GOT3 (cell line): ENCODE measurements around the gene LRRC61.
"Not testable (repeated sequence)": the region's sequence is repeated elsewhere in the genome, so short reads cannot be mapped to it uniquely, and the experiment has no call there.

Experiments used
- DNase-seq: peaks from one replicate; lab custom pipeline; 2025; ENCODE audit warnings: mixed read lengths; lab: John Stamatoyannopoulos, UW

The LRRC61 gene

GRCh38 chr7:150307904-150308303 lies 15.3 kb upstream of the LRRC61 start:
- DNase-seq, result no peak

- no peak for DNase-seq
Observed at GRCh38 chr7:150308575-150308974, 14.6 kb upstream of the LRRC61 start.

- DNase-seq, result no peak
Observed at GRCh38 chr7:150311146-150311545, 12.0 kb upstream of the LRRC61 start.

GRCh38 chr7:150311711-150312110 lies 11.4 kb upstream of the LRRC61 start:
- DNase-seq, result no peak

GRCh38 chr7:150312649-150313366 lies 10.3 kb upstream of the LRRC61 start:
- not testable (repeated sequence) for DNase-seq

GRCh38 chr7:150313367-150313809 lies 9.8 kb upstream of the LRRC61 start:
- DNase-seq, result no peak

GRCh38 chr7:150313870-150314269 lies 9.3 kb upstream of the LRRC61 start:
- no peak for DNase-seq

- no peak for DNase-seq
Observed at GRCh38 chr7:150314639-150315239, 8.4 kb upstream of the LRRC61 start.

GRCh38 chr7:150316987-150317386 lies 6.2 kb upstream of the LRRC61 start:
- not testable (repeated sequence) for DNase-seq

GRCh38 chr7:150317748-150318444 lies 5.3 kb upstream of the LRRC61 start:
- no peak for DNase-seq

- no peak for DNase-seq
Observed at GRCh38 chr7:150321788-150322113, 1.4 kb upstream of the LRRC61 start.

- no peak for DNase-seq
Observed at GRCh38 chr7:150322114-150322832, 882 bp upstream of the LRRC61 start.

GRCh38 chr7:150323682-150324372 lies 672 bp downstream of the LRRC61 start:
- no peak for DNase-seq

- no peak for DNase-seq
Observed at GRCh38 chr7:150324373-150324961, 1.3 kb downstream of the LRRC61 start.

GRCh38 chr7:150325110-150325611 lies 2.0 kb downstream of the LRRC61 start:
- no peak for DNase-seq

GRCh38 chr7:150325901-150326300 lies 2.7 kb downstream of the LRRC61 start:
- no peak for DNase-seq

GRCh38 chr7:150326657-150327268 lies 3.6 kb downstream of the LRRC61 start:
- no peak for DNase-seq

GRCh38 chr7:150327308-150327707 lies 4.2 kb downstream of the LRRC61 start:
- no peak for DNase-seq

GRCh38 chr7:150329331-150330120 lies 6.4 kb downstream of the LRRC61 start:
- DNase-seq, result no peak
